Ovary (tissue), 9 donors: ENCODE data around the gene KCNIP3. TPM values are rescaled to one million over a fixed set of nuclear protein-coding genes. Genes with fewer than 3 reads are reported as not detected.
A peak's percentile ranks its signal among the peaks of the same experiment; 100 is the strongest.

ENCODE experiments used
- DNase-seq, 5 donors: peaks; one replicate each; pipeline ENCODE4 v3.0.0-alpha.2; 2019 to 2020
- H3K27ac ChIP-seq, 2 donors: fragments of 200-600 bp; one replicate each; pipeline versions ENCODE4 v1.5.1 to v1.8.0; 2019 to 2022
- H3K27me3 ChIP-seq: fragments of 200-600 bp; one replicate; pipeline ENCODE4 v1.8.0; 2022
- H3K36me3 ChIP-seq: fragments of 200-600 bp; sonication (generic); one replicate; pipeline ENCODE4 v1.5.1; 2019
- H3K4me1 ChIP-seq: one replicate; pipeline ENCODE4 v1.8.1; 2013; ENCODE audit warnings: mild to moderate bottlenecking, moderate library complexity; ENCODE audit not compliant: insufficient read depth
- H3K4me3 ChIP-seq: fragments of 200-600 bp; sonication (generic); one replicate; pipeline ENCODE4 v1.5.1; 2017
- H3K9me3 ChIP-seq, 2 donors: fragments of 200-600 bp in 1 of 2; sonication (generic) in 1 of 2; one replicate each; pipeline versions ENCODE4 v1.5.1 to v1.8.1; 2013 to 2019; ENCODE audit warnings: mild to moderate bottlenecking in 1 of 2, moderate library complexity in 1 of 2
- CTCF ChIP-seq, 3 donors: fragments of 450-650 bp in 2 of 3; fragments of 200-600 bp in 1 of 3; IDR thresholded peaks; one replicate each; pipeline versions ENCODE4 v1.5.1 to v1.8.0; 2016 to 2022; ENCODE audit warnings: antibody characterized with exemption in 3 of 3, mild to moderate bottlenecking in 1 of 3
- EP300 ChIP-seq: sonication (generic); formaldehyde crosslinking; IDR thresholded peaks from one replicate; pipeline ENCODE4 v1.6.1; 2017; ENCODE audit warnings: antibody characterized with exemption
- POLR2A ChIP-seq: fragments of 450-650 bp; IDR thresholded peaks from one replicate; pipeline ENCODE4 v1.6.1; 2017; ENCODE audit warnings: antibody characterized with exemption, mild to moderate bottlenecking, moderate library complexity
- WGBS, 3 donors: extraction: QIAGEN DNeasy Blood & Tissue Kit in 1 of 3; methylation state at CpG; one replicate each; pipeline versions ENCODE4 v1.1.5 to v1.1.7; 2013 to 2017; 5-methylcytosine and 5-hydroxymethylcytosine counted together
- intact Hi-C, 4 donors: fragments of 100-400 bp; cut with DNase I; formaldehyde crosslinking; loops; one replicate each; pipeline versions ENCODE4 v1.11.0 to v1.15.1; 2022 to 2023
- polyA plus RNA-seq, 2 donors: library from polyadenylated mRNA; stranded (reverse); fragments of 200-250 nt in 1 of 2; fragments of 350-450 nt in 1 of 2; fragmentation: Illumina TruSeq in 1 of 2; extraction: RNeasy Lipid Tissue Mini Kit (QIAGEN cat#74804) in 1 of 2; gene quantifications; one replicate each; pipeline ENCODE4 v1.2.3, GENCODE V29; 2013 to 2014
- total RNA-seq, 7 donors: library from RNA; depleted of rRNA in 2 of 7; stranded (reverse); fragments of >200 nt in 2 of 7; fragmentation: NEBNext Ultra II Directional in 3 of 7; extraction: Animal tissue kit (Norgen Biotek cat#: 25700) in 3 of 7; gene quantifications; one replicate each; pipeline versions ENCODE4 v1.1.0 to v1.2.4, GENCODE V29; 2016 to 2023
- donor health status: DM: no; HTN: no; CAD: no; lungs with moderate emphysema.
- donor health status: DM: no; HTN: no; CAD: no.
- donor health status: Bipolar disorder and iron deficiency.
- donor health status: DM: yes; HTN: yes; CAD: no.
- donor health status: DM: no; HTN: no; CAD: no.
- donor health status: DM: yes; HTN: yes; CAD: no.

The KCNIP3 gene
- total and polyA plus RNA-seq, 9 donors, result 2.2 to 26.0 (median 11.7) TPM

- Histone ChIP-seq H3K27me3 (no peaks in the 10 kb centered on the region), H3K4me3 (no peak overlapping the region), H3K36me3 (no peaks in the 10 kb centered on the region), H3K27ac (no peak overlapping the region), H3K9me3 (no peaks in the 10 kb centered on the region), H3K4me1 (peaks cover 2% of the 10 kb centered on the region)
- 94 to 95% (median 94%) methylated on average over 12 of the region's 12 CpGs for WGBS, 3 donors
- intact Hi-C loops, result no loop called here
- TF ChIP-seq EP300 (no peak), CTCF (IDR thresholded peaks at IDR 0.05) (no peak), POLR2A (no peak)
- peak in 2 of 5 donors; percentile 6 to 26 for DNase-seq
Measured at GRCh38 chr2:95356821-95357700, 59.9 kb downstream of the KCNIP3 start.

GRCh38 chr2:95357717-95358280, 60.7 kb downstream of the KCNIP3 start:
- 94 to 95% (median 95%) methylated on average over 6 of the region's 6 CpGs for WGBS, 3 donors
- Histone ChIP-seq H3K27me3 (no peaks in the 10 kb centered on the region), H3K9me3 (no peaks in the 10 kb centered on the region), H3K27ac (no peak overlapping the region), H3K4me3 (no peak overlapping the region), H3K36me3 (no peaks in the 10 kb centered on the region), H3K4me1 (peaks cover 2% of the 10 kb centered on the region)
- intact Hi-C loops, result no loop called here
- DNase-seq, result peak in 2 of 5 donors; percentile 9
- TF ChIP-seq POLR2A (no peak), EP300 (no peak), CTCF (IDR thresholded peaks at IDR 0.05) (no peak)

- DNase-seq, result no peak
- TF ChIP-seq CTCF (IDR thresholded peaks at IDR 0.05), result no peak
- TF ChIP-seq EP300, result no peak
- no peak for TF ChIP-seq POLR2A
- H3K27ac ChIP-seq, result no peak overlapping the region
- intact Hi-C loops, result no loop called here
- no peak overlapping the region for H3K4me3 ChIP-seq
- no peaks in the 10 kb centered on the region for H3K9me3 ChIP-seq
- no peaks in the 10 kb centered on the region for H3K36me3 ChIP-seq
- H3K4me1 ChIP-seq, result peaks cover 2% of the 10 kb centered on the region
- no peaks in the 10 kb centered on the region for H3K27me3 ChIP-seq
- WGBS, 3 donors, result 51 to 63% (median 59%) methylated on average over 3 of the region's 3 CpGs
Measured at GRCh38 chr2:95359031-95359430, 61.9 kb downstream of the KCNIP3 start.

- H3K4me3 ChIP-seq, result no peak overlapping the region
- 57 to 83% (median 81%) methylated on average over 5 of the region's 5 CpGs for WGBS, 3 donors
- intact Hi-C loops, result no loop called here
- no peaks in the 10 kb centered on the region for H3K36me3 ChIP-seq
- H3K27me3 ChIP-seq, result no peaks in the 10 kb centered on the region
- H3K9me3 ChIP-seq, result no peaks in the 10 kb centered on the region
- TF ChIP-seq POLR2A (no peak), CTCF (IDR thresholded peaks at IDR 0.05) (no peak), EP300 (no peak)
- peak in 2 of 5 donors; percentile 4 to 28 for DNase-seq
- no peak overlapping the region for H3K27ac ChIP-seq
- peaks cover 2% of the 10 kb centered on the region for H3K4me1 ChIP-seq
Measured at GRCh38 chr2:95359501-95359930, 62.4 kb downstream of the KCNIP3 start.
